ENCODE data around the gene DNAJA2.

GRCh38 chr16:46947900-46948547, 25.4 kb downstream of the DNAJA2 start:
- no peak for TF ChIP-seq ZNF624 (tag by site-specific recombination; IDR thresholded peaks at IDR 0.05)
- TF ChIP-seq SALL2 (tag by site-specific recombination; IDR thresholded peaks at IDR 0.05; ENCODE audit: borderline replicate concordance) = no peak
- TF ChIP-seq ZNF76 (tag by site-specific recombination; IDR thresholded peaks at IDR 0.05; ENCODE audit: borderline replicate concordance, low read depth) = no peak
- TF ChIP-seq, protein P1, sequence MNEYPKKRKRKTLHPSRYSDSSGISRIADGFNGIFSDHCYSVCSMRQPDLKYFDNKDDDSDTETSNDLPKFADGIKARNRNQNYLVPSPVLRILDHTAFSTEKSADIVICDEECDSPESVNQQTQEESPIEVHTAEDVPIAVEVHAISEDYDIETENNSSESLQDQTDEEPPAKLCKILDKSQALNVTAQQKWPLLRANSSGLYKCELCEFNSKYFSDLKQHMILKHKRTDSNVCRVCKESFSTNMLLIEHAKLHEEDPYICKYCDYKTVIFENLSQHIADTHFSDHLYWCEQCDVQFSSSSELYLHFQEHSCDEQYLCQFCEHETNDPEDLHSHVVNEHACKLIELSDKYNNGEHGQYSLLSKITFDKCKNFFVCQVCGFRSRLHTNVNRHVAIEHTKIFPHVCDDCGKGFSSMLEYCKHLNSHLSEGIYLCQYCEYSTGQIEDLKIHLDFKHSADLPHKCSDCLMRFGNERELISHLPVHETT (tag by site-specific recombination; IDR thresholded peaks at IDR 0.05) = no peak
- no peak for TF ChIP-seq ZNF521 (tag by site-specific recombination; IDR thresholded peaks at IDR 0.05)
- TF ChIP-seq, protein P2, sequence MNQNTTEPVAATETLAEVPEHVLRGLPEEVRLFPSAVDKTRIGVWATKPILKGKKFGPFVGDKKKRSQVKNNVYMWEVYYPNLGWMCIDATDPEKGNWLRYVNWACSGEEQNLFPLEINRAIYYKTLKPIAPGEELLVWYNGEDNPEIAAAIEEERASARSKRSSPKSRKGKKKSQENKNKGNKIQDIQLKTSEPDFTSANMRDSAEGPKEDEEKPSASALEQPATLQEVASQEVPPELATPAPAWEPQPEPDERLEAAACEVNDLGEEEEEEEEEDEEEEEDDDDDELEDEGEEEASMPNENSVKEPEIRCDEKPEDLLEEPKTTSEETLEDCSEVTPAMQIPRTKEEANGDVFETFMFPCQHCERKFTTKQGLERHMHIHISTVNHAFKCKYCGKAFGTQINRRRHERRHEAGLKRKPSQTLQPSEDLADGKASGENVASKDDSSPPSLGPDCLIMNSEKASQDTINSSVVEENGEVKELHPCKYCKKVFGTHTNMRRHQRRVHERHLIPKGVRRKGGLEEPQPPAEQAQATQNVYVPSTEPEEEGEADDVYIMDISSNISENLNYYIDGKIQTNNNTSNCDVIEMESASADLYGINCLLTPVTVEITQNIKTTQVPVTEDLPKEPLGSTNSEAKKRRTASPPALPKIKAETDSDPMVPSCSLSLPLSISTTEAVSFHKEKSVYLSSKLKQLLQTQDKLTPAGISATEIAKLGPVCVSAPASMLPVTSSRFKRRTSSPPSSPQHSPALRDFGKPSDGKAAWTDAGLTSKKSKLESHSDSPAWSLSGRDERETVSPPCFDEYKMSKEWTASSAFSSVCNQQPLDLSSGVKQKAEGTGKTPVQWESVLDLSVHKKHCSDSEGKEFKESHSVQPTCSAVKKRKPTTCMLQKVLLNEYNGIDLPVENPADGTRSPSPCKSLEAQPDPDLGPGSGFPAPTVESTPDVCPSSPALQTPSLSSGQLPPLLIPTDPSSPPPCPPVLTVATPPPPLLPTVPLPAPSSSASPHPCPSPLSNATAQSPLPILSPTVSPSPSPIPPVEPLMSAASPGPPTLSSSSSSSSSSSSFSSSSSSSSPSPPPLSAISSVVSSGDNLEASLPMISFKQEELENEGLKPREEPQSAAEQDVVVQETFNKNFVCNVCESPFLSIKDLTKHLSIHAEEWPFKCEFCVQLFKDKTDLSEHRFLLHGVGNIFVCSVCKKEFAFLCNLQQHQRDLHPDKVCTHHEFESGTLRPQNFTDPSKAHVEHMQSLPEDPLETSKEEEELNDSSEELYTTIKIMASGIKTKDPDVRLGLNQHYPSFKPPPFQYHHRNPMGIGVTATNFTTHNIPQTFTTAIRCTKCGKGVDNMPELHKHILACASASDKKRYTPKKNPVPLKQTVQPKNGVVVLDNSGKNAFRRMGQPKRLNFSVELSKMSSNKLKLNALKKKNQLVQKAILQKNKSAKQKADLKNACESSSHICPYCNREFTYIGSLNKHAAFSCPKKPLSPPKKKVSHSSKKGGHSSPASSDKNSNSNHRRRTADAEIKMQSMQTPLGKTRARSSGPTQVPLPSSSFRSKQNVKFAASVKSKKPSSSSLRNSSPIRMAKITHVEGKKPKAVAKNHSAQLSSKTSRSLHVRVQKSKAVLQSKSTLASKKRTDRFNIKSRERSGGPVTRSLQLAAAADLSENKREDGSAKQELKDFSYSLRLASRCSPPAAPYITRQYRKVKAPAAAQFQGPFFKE (tag by site-specific recombination; IDR thresholded peaks at IDR 0.05; ENCODE audit: borderline replicate concordance) = no peak
- TF ChIP-seq, protein P3, sequence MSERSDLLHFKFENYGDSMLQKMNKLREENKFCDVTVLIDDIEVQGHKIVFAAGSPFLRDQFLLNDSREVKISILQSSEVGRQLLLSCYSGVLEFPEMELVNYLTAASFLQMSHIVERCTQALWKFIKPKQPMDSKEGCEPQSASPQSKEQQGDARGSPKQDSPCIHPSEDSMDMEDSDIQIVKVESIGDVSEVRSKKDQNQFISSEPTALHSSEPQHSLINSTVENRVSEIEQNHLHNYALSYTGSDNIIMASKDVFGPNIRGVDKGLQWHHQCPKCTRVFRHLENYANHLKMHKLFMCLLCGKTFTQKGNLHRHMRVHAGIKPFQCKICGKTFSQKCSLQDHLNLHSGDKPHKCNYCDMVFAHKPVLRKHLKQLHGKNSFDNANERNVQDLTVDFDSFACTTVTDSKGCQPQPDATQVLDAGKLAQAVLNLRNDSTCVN (tag by site-specific recombination; optimal IDR thresholded peaks at IDR 0.05) = no peak

All from HEK293 (cell line).